ENCODE data around the gene FMNL3.

FMNL3 gene

DNA sequence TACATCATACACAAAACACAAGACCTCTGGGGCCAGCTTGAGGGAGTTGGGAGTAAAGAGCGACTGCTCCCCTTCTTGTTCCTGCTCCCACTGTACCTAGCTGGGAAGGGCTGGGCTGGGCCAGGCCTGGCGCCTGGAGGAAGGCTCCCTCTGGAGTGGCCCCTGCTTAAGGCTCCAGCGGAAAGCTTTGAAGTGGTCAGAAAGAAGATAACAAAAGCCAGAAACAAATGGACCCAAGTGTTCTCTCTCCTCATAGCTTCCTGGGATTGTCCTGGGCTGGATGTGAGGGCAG, 58.5 kb downstream of the FMNL3 start:
- no peak for FAIRE-seq

DNA sequence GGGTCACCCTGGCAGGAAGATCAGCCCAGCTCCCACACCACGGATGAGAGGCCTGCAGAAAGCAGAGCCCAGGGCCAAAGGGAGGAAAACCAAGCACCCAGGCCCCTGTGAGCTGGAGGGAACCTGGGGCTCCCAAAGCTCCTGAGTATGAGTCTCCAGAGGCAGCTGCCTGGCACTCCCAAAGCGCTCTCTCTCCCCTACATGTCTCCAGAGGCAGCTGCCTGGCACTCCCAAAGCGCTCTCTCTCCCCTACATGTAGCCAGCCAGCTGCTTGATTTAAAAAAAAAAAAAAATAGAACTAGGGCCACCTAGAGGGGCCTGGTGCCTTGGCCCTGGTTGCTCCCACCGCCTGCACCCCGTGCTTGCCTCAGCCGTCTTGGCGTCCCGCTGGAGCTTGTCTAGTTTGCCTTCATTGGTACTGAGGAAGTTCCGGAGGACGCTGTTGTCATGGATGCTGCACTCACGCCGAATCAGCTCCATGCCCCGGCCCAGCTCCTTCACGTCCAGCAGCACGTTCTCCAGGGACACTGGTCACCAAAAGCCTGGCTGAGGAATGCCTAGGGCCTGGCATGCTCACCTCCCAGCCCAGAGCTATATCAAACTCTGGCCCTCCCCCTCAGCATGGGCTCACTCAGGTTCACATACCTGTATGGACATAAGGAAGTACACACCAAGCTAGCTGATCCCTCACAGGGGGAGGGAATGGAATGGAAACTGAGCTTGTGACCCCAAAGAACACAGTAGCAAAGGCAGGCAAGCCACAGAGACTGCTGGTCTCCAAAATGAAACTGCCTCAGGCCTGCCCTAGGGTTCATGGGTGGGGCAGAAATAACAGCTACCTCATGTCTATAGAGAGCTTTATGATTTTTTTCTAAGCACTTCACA, 59.1 kb downstream of the FMNL3 start:
- FAIRE-seq: no peak

DNA sequence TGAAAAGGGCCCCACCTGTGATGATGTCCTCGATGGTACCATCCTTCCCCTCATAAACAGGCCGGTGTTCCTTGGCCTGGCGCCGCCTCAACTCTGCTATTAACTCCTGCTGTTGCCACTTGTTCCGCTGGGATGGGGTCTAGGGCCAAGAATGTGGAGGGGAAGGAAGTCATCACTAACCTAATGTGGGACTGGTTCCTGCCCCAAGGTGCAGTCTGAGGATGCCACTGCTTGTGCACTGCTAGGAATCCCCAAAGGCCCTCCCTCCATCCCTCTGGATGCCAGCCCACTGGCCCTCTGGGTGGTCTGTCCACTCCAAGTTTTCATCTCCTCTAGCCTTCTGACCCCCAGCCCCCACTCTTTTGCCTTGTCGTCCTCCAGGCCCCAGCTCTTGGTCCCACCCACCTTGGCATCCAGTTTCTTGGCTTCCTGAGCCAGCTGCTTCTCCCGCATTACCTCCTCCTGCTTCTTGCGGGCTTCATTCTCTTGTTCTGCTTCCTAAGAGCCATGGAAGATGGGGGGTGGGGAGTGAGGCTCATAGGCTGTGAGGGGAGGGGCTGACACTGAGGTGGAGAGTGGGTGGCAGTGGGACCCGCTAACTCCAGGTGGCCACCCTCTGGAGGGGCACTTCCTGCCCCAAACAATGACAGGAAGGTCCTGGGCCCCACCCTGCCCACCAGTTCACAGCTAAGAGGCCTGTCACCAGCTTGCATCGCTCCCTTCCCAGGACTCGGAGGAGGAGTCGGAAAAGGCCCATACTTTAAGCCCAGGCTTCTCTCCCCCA, 60.1 kb downstream of the FMNL3 start:
- no peak for FAIRE-seq

DNA sequence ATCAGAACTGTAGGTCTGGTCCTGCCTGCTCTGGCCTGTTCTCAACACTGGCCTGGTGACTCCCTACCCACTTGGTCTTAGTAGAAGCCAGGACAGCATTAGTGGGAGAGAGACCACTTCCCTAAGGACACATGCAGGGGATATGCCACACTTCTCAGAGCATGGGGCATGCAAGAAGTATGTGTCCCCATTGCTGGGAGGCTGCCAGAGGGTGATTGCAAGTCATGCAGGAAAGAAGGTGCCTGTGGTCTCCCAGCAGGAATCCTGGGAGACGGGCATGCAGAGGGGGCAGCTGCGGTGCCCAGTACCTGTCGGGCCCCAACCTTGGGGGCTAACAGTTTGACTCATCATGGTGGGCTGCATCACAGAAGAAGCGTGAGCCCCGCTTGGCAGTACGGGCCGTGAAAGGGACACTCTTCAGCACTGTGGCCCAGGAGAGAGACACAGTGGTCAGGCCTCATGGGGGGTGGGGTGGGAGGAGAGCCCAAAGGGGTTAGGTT, 60.8 kb downstream of the FMNL3 start:
- no peak for FAIRE-seq

DNA sequence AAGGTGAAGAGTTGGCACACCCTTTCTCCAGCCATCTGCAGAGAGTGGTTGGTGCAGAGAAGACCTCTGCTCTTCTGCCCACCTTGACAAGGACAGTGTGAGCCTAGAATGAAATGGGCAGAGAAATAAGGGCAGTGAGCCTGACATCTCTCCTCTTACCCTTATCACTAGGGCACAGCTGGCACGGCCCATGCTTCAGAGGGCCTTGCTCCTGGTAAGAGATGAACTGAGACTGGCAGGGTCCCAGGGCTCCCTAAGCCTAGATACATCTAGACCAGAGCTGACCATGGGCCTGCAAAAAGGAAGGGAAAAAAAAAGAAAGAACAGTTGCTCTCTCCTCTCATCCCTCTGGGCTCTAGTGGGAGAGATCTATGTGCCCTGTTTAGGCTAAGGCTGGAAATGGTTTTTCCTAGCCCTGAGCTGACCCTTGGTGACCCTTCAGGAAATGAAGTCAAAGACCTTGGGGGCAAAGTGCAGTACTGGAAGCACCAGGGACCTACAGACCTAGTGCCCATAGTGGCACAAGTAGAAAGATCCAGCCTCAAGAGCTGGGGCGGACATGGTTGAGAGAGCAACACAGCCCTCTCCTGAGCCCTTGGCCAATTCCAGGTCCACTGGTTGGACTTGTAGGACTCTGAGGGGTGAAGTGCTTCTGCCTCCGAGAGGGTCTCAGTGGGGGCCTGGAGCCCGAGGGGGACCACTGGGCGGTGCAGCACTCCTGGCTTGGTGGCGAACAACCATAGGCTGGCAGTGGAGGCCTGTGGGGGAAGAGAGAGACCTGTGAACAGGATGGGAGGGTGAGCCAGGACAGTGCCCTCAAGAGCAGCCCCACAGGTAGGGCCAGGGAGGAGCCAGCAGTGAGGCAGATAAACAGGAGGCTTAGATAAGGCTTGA, 61.8 kb downstream of the FMNL3 start:
- FAIRE-seq: no peak

DNA sequence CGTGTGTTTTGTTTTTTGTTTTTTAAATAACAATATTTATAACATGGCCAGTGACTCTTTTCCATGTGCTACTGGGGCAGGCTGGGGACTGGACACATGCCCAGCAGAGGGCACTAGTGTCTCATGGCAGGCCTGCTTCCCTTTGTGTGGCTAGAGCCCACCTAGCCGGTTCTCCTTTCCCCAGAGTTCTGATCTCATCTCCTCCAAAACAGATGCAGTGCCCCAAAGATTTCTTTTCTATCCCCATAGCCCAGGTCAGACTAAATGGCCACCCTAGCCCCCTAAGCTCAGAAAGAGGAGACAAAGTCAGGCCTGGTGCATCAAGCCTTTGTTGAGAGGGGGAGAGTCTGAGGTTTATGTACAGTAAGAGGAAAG, 62.6 kb downstream of the FMNL3 start:
- FAIRE-seq: no peak

DNA sequence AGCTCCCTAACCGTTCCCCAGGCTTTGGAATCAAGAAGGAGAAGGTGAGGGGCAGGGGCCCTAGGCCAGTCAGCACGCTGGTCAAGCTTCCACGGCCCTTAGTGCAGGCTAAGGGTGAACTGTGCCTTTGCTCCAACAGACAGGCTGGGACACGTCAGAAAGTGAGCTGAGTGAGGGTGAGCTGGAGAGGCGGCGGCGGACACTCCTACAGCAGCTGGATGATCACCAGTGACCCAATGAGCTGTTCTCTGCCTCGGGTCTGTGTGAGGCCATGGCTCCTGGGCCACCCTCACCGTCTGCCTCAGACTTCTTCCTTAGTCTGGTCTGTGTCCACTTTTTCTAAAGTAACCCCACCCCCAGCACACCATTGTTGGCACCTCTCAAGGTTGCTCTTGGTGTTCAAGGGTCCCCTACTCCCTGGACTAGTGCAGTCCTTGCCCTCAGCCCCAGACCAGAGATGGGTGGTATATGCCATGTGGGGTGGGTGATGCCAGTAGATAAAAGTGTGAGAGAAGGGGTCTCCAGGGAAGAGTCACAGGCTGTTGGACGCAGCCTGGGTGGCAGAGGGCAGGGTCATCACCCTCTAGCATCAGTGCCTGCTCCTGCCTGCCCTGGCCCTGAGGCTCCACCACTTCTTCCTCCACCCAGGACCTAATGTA, 63.1 kb downstream of the FMNL3 start:
- FAIRE-seq: no peak

DNA sequence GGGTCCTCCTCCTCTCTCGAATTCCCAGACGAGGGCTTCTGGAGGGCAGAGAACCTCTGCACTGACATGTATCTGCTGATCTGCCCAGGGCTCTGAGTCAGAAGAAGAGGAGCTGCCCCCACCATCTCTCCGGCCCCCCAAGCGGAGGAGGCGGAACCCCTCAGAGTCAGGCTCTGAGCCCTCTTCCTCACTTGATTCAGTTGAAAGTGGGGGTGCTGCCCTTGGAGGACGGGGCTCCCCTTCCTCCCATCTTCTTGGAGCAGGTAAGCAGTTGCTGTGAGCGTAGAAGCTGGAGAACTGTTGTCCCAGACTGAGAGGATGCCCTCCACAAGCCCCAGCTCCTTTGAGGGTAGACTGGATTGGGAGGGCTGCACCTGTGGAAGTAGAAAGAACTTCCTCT, 64.1 kb downstream of the FMNL3 start:
- FAIRE-seq: no peak

DNA sequence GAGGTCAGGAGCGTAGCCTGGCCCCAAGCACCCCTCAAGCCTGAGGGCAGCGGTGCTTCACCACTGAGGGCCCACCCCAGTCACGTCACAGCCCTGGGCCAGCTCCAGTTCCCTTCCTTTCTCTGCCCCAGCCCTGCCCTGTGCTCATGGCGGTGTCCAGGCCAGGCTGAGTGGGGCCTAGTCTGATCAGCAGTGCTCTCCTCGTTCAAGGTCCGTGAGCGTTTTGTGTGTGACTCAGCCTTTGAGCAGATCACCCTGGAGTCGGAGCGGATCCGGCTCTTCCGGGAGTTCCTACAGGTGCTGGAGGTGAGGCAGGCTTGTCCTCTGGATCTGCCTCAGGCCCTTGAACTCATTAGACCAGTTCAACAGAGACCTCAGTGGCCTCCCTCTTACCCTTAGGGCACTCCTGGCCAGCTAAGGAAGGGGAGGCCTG, 64.8 kb downstream of the FMNL3 start:
- no peak for FAIRE-seq

DNA sequence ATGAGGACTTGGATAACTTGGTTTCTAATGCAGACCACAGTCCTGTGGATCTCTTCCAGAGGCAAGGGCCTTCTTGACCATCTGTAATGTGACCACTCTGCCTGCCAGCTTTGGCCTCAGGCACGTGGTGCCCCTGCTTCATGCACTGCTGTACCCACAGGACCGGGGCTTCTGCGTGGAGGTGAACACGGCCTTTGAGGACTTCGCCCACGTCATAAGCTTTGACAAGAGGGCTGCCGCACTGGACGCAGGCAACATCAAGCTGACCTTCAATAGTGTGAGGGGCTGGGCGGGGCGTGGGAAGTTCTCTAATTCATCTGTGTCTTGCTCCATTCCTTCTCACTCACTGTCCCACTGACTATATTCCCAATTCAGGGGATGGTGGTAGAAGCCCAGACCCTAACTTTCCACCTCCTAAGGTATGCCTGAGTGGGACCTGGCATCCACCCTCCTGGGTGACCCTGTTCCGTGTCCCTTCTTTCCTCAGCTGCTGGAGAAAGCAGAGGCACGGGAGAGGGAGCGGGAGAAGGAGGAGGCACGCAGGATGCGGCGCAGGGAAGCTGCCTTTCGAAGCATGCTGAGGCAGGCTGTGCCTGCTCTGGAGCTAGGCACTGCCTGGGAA, 65.3 kb downstream of the FMNL3 start:
- FAIRE-seq: no peak

DNA sequence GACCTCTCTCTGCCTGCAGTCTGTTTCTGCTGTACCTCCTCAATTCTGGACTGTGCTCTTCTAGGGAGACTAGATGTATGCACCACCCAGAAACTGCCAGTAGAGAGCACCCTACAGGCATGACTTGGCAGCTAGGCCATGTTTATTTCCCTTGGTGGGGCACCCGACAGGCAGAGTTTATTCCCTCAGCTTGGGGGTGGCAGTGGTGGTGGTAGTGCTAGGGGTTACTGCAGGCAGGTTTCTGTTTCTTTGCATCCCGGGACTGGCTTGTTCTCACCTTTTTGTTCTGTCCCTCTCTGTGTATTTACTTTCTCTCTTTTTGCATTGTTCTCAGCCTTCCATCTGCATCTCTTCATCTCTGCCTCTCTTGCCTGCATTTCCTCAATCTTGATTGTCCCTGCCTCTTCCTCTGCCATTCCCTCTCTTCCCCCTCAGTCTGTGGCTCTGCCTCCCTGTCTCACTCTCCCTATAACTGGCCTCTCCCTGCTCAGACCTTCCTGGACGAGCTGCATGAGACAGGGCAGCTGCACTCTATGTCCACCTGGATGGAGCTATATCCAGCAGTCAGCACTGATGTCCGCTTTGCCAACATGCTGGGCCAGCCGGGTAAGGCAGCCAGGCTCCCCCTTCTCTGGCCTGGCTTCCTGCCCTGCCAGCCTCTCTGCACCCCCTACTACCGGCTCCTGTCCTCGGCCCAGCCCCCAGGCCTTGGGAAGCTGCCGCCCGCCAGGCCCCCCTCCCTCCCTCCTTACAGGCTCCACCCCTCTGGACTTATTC, 70.0 kb downstream of the FMNL3 start:
- FAIRE-seq: no peak

DNA sequence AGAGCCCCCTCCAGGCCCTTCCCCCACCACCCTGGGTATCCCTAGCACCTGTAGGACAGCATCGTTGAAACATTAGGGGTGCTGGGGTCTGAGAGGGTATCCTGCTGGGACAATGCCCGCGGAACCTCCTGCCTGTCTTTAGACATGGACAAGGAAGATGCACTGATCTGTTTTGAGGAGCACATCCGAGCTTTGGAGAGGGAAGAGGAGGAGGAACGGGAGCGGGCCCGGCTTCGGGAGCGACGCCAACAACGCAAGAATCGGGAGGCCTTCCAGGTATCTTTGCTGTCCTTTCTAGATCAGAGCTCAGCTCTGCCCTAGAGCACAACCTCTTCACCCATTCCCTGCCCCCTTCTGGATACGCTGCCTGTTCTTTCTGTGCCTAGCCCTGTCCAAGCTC, 70.6 kb downstream of the FMNL3 start:
- FAIRE-seq: no peak

DNA sequence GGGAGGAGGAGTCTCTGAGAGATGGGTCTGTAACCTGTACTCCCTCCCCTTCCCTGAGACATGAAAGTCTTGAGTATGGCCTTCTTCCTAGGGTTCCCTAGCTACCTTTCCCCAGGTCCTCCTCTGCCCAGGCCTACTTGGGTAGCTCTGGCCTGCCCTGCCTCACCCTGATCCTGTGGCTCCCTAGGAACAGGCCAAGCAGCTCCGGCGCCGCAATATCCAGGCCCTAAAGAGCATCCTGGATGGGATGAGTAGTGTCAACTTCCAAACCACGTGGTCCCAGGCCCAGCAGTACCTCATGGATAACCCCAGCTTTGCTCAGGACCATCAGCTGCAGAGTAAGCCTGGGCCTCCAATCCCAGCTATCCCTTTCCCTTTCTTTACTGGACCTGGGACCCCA, 71.5 kb downstream of the FMNL3 start:
- FAIRE-seq: no peak

DNA sequence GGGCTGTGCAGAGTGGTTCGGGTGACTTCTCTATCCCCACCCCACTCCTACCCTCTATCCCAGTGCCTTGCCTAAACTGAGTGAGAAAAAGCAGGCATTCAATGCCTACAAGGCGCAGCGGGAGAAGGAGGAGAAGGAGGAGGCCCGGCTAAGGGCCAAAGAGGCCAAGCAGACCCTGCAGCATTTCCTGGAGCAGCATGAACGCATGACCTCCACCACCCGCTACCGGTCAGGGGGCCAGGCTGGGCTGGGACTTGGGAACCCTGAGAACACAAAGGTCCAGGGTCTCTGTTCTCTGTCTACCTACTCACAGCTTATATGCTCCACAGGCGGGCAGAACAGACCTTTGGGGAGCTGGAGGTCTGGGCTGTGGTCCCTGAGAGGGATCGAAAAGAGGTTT, 72.2 kb downstream of the FMNL3 start:
- no peak for FAIRE-seq

DNA sequence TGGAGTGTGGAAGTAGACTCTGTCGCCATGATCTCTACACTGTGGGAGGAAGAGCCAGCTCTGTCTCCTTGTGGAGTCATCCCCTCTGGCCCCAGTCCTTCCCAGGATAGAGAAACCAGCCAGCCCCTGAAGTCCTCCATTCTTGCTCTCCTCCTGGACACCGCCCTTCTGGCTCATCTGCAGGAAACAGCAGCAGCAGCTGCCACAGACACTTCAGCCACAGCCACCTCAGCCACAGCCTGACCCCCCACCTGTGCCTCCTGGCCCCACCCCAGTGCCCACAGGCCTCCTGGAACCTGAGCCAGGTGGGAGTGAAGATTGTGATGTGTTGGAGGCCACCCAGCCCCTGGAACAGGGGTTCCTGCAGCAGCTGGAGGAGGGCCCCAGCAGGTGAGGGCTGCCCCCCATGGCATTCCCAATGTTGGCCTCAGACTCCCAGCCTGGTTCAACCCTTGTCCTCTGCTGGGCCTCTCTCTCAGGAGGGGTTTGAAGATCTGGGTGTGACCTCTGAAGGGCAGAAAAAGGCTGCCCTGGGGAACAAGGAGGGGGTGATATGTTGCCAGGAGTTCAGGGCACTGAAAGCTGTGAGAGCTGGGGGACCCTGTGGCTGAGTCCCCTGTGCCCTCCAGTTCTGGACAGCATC, 73.4 kb downstream of the FMNL3 start:
- FAIRE-seq: no peak

DNA sequence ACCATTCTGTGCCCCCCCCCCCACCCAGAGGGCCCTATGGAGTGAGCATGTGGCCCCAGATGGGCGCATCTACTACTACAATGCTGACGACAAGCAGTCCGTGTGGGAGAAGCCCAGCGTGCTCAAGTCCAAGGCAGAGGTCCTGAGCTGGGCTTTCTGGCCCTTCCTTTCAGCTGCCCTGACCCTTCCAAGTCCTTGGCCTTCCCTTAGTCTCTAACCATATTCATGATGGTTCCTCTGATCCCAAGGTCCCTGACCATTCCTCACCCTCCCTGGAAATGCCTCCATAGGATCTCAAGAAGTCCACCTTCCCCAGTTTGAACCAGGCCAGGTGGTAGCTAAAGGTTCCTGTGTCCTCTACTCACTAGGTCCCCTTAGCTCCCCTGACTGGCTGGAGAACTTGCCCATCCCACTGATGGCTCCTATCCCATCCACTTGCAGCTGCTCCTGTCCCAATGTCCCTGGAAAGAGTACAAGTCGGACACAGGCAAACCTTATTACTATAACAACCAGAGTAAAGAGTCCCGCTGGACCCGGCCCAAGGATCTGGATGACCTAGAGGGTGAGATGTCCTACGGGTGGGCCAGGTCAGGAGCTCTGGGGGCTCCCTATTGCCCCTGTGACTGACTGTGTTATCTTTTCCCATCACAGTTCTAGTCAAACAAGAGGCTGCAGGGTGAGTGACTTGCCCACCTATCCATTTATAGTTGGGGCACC, 74.1 kb downstream of the FMNL3 start:
- no peak for FAIRE-seq

DNA sequence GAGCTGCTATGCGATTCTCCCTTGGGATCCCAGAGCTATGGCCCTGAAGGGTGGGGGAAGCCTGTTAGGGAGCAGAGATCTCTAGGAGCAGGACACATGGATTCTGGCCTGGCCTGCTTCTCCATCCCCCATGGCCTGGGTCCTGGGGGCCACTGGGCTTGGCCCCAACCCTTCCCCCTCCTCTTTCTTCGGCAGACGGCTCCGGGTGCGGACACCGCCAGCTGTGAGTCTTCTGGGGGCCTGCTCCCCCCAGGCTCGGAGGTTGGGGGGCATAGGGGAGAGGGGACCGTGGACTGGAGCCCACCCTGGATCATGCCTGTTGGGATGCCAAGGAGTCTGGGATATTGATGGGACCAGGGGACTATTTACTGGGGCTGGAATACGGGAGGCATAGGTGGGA, 74.8 kb downstream of the FMNL3 start:
- no peak for FAIRE-seq

DNA sequence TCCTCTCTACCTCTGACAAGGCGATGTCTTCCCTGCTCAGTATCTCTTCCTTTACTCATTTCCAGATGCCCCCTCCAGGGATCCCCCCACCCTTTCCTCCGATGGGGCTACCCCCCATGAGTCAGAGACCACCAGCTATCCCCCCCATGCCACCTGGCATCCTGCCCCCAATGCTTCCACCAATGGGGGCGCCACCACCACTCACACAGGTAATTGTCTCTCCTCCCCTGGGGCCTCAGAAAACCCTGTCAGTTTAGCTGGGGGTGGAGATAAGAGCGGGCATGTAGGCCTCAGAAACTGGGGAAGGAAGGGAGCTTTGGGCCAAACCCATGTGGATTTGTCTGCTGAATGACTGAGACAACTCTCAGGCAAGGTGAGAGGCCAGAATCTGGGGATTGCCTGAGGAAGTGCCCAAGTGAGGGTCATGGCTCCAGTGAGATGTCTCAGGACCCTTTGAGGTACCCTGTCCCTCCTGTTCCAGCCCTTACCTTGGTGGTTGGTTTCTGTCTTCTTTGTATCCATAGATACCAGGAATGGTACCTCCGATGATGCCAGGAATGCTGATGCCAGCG, 75.8 kb downstream of the FMNL3 start:
- no peak for FAIRE-seq

DNA sequence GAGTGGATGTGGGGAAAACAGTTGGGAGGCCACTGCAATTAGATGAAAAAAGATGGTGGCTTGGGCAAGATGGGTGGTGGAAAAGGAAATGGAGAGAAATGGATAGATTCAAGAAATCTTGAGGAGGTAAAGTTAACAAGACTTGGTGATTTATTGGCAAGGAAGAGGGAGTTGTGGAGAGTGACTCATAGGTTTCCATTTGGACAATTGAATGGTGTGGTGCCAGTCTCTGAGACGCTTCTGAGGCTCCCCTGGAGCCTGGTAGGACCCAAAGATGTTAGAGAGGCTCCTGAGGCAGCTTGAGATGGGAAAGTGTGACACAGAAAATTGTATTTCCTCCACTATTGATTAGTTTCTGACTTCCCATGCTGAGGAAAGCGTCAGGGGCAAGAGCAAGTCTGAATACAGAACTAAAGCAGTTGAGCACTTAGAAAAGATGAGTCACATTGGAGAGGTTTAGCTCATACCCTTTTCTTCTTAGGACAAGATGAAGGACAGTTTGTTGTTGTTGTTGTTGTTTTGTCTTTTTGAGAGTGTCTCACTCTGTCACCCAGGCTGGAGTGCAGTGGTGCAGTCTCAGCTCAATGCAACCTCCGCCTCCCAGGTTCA, 79.3 kb downstream of the FMNL3 start:
- no peak for FAIRE-seq

Data from colon (tissue), 2 donors.